GM12878 (cell line): Measurements from ENCODE around the gene GPR153. TPM values are rescaled to one million over a fixed set of nuclear protein-coding genes. Genes with fewer than 3 reads are reported as not detected.
A peak's percentile ranks its signal among the peaks of the same experiment; 100 is the strongest.

ENCODE experiments used
- ATAC-seq: fragments of 200-7000 bp; cut with Tn5 transposase; 3 replicates; pipeline ENCODE4 v1.9.1; 2020; ENCODE audit warnings: mild to moderate bottlenecking, moderate library complexity
- BruUV-seq: library from RNA; stranded (reverse); fragments of 400-500 nt; replicated peaks from 2 replicates; lab custom pipeline; 2021; lab: Mats Ljungman, UMichigan
- CTCF ChIA-PET: fragments of 300-600 bp; sonication (Branson Sonifier 250); formaldehyde crosslinking; extraction: SDS; loops from one replicate; lab custom pipeline; 2021; ENCODE audit warnings: inconsistent platforms; lab: Yijun Ruan, JAX
- POLR2A ChIA-PET: fragments of 350-600 bp; formaldehyde crosslinking; extraction: SDS; loops from one replicate; lab custom pipeline; 2021; ENCODE audit warnings: inconsistent platforms; lab: Charles Lee
- RAD21 ChIA-PET: fragments of 300-600 bp; sonication (Branson Sonifier 250); formaldehyde crosslinking; loops from one replicate; lab custom pipeline; 2023; ENCODE audit warnings: antibody characterized with exemption; ENCODE audit not compliant: unreplicated experiment; lab: Charles Lee
- SMC1A ChIA-PET: fragments of 300-600 bp; sonication (Branson Sonifier 250); formaldehyde crosslinking; loops from one replicate; lab custom pipeline; 2023; ENCODE audit not compliant: unreplicated experiment, uncharacterized antibody; lab: Charles Lee
- DNase-seq: peaks from one replicate; pipeline ENCODE4 v3.0.0-alpha.2; 2011; ENCODE audit warnings: low read depth, low spot score
- FAIRE-seq: peaks from 3 replicates; lab custom pipeline; 2011; peaks lifted over from hg19 to GRCh38; lab: Jason Lieb, UNC
- H2AFZ ChIP-seq: 2 replicates; pipeline ENCODE4 v1.6.0; 2011; ENCODE audit warnings: low read depth, low read length, control low read depth; ENCODE audit not compliant: control insufficient read depth
- H3K27ac ChIP-seq: 2 replicates; pipeline ENCODE4 v1.5.1; 2011; ENCODE audit warnings: control low read depth; ENCODE audit not compliant: control insufficient read depth, insufficient read depth
- H3K27me3 ChIP-seq, 2 experiments: replicated peaks in 1 of 2; 2 replicates each; pipeline versions ENCODE4 v1.6.0 to v1.6.1; 2011; ENCODE audit warnings: low read length in 1 of 2; ENCODE audit not compliant: control insufficient read depth in 2 of 2, insufficient read depth in 2 of 2
- H3K36me3 ChIP-seq, 2 experiments: 2 replicates each; pipeline ENCODE4 v1.5.1; 2011; ENCODE audit warnings: low read length in 1 of 2; ENCODE audit not compliant: control insufficient read depth in 2 of 2, insufficient read depth in 2 of 2
- H3K4me1 ChIP-seq: 2 replicates; pipeline ENCODE4 v1.6.1; 2011; ENCODE audit warnings: mild to moderate bottlenecking, low read length, moderate library complexity, mixed read lengths; ENCODE audit not compliant: control insufficient read depth, insufficient read depth
- H3K4me2 ChIP-seq: 2 replicates; pipeline ENCODE4 v1.6.0; 2011; ENCODE audit warnings: control low read depth; ENCODE audit not compliant: control insufficient read depth, insufficient read depth
- H3K4me3 ChIP-seq: fragments of 200-600 bp; sonication (generic); 2 replicates; pipeline ENCODE4 v1.5.1; 2016
- H3K79me2 ChIP-seq: 2 replicates; pipeline ENCODE4 v1.6.0; 2011; ENCODE audit warnings: low read length; ENCODE audit not compliant: control insufficient read depth, insufficient read depth
- H3K9ac ChIP-seq: 2 replicates; pipeline ENCODE4 v1.8.0; 2011; ENCODE audit warnings: low read length, control low read depth, mixed read lengths; ENCODE audit not compliant: control insufficient read depth, insufficient read depth
- H3K9me3 ChIP-seq: replicated peaks from 3 replicates; pipeline ENCODE4 v1.5.1; 2011; ENCODE audit warnings: mild to moderate bottlenecking, low read length; ENCODE audit not compliant: control insufficient read depth, insufficient read depth
- H4K20me1 ChIP-seq: 2 replicates; pipeline ENCODE4 v1.6.0; 2011; ENCODE audit not compliant: control insufficient read depth, insufficient read depth
- CBFB ChIP-seq: IDR thresholded peaks from 2 replicates; pipeline ENCODE4 v1.6.1; 2016; ENCODE audit warnings: antibody characterized with exemption, low read depth
- CTCF ChIP-seq, 3 experiments: IDR thresholded peaks in 2 of 3; conservative IDR thresholded peaks in 1 of 3; 2 replicates each; pipeline ENCODE4 v1.5.1; 2011; ENCODE audit warnings: low read depth in 3 of 3, low read length in 3 of 3, mild to moderate bottlenecking in 3 of 3, control low read depth in 2 of 3, moderate library complexity in 2 of 3, inconsistent platforms in 1 of 3, mixed read lengths in 1 of 3; ENCODE audit not compliant: control insufficient read depth in 2 of 3, insufficient read depth in 1 of 3; ENCODE audit errors: extremely low read depth in 1 of 3
- JUNB ChIP-seq: IDR thresholded peaks from 2 replicates; pipeline ENCODE4 v1.6.1; 2016; ENCODE audit warnings: antibody characterized with exemption, mild to moderate bottlenecking
- SMARCA5 ChIP-seq: fragments of 450-650 bp; IDR thresholded peaks from 2 replicates; pipeline ENCODE4 v1.6.1; 2017; ENCODE audit warnings: mild to moderate bottlenecking
- TCF12 ChIP-seq: IDR thresholded peaks from 2 replicates; pipeline ENCODE4 v1.6.1; 2011; ENCODE audit warnings: low read depth, mild to moderate bottlenecking, low read length
- WGBS: methylation state at CpG from one replicate; pipeline ENCODE4 v1.1.6; 2016; ENCODE audit warnings: low lambda C conversion rate; ENCODE audit not compliant: insufficient replicate concordance, insufficient coverage; ENCODE audit errors: missing lambda C conversion rate; 5-methylcytosine and 5-hydroxymethylcytosine counted together
- in situ Hi-C: fragments of 300-500 bp; cut with MboI; formaldehyde crosslinking; loops from 9 replicates; pipeline ENCODE4 v1.14.3; 2018; ENCODE audit warnings: mixed read lengths
- intact Hi-C: fragments of 100-400 bp; cut with micrococcal nuclease; formaldehyde crosslinking; loops from one replicate; pipeline ENCODE4 v1.14.2; 2022; ENCODE audit not compliant: unreplicated experiment
- polyA plus RNA-seq, 11 experiments: library from polyadenylated mRNA; depleted of rRNA in 4 of 11; unstranded in 6 of 11; stranded (reverse) in 5 of 11; fragments of >200 nt; fragmentation: Nextera tagmentation in 4 of 11; fragmentation: Illumina TruSeq in 1 of 11; extraction: Ambion mirVana in 4 of 11; extraction: Trizol in 1 of 11; gene quantifications; 1 replicate in 1 of 11; 2 replicates in 10 of 11; pipeline versions ENCODE4 v1.2.1 to v1.2.3, GENCODE V29; 2011 to 2016; ENCODE audit warnings: inconsistent platforms in 2 of 11, missing spikeins in 2 of 11, low read depth in 1 of 11
- total RNA-seq, 4 experiments: library from RNA; depleted of rRNA in 3 of 4; stranded (reverse); fragments of >200 nt in 3 of 4; fragmentation: Illumina TruSeq in 1 of 4; extraction: Trizol in 1 of 4; gene quantifications; 2 replicates each; pipeline versions ENCODE4 v1.2.1 to v1.2.3, GENCODE V29; 2013 to 2021

The GPR153 gene
- total and polyA plus RNA-seq, 10 of the 15 experiments (the other 5 are each of a cell fraction or from before 2014, with no cell fraction given) = 0.04 to 2.2 (median 0.54) TPM

- ATAC-seq = no peak
- Histone ChIP-seq H3K9me3 (no peaks in the 10 kb centered on the region), H3K9ac (no peak overlapping the region), H3K4me1 (peaks cover 4% of the 10 kb centered on the region; the same call in 1 of the 2 replicates), H3K27me3 (no peaks in the 10 kb centered on the region), H3K4me2 (no peak overlapping the region), H2AFZ (no peak overlapping the region), H3K79me2 (no peaks in the 10 kb centered on the region), H4K20me1 (no peaks in the 10 kb centered on the region), H3K4me3 (no peak overlapping the region), H3K36me3 (peaks cover 0 to 3% of the 10 kb centered on the region in 2 experiments; a peak in 2 of 4 replicates), H3K27ac (no peak overlapping the region)
- FAIRE-seq = no peak
- POLR2A ChIA-PET = interaction anchor here (0.6 kb wide), 1 partner anchor 64 kb away, joined by 3 read pairs; no protein-coding TSS in a partner anchor
- BruUV-seq = no TSS peak
- no peak for DNase-seq
- CTCF ChIA-PET = no interaction called here
- WGBS = 92% methylated on average over 32 of the region's 32 CpGs
- RAD21 ChIA-PET = no interaction called here
- in situ Hi-C loops (no loop called here), intact Hi-C loops (no loop called here)
- SMC1A ChIA-PET = no interaction called here
- TF ChIP-seq SMARCA5 (no peak), TCF12 (no peak), JUNB (no peak), CTCF (IDR thresholded peaks at IDR 0.05 in 2 of 3, conservative IDR thresholded peaks at IDR 0.05 in 1 of 3; ENCODE audit: control insufficient read depth in 2 of 3, extremely low read depth in 1 of 3, insufficient read depth in 1 of 3, low read depth in 3 of 3, low read length in 3 of 3) (0 out of 6 replicates have a peak, but pooled peaks of 1 of the 3 experiments have one; percentile 9), CBFB (no peak)
Measured at GRCh38 chr1:6300342-6301048, 39.6 kb upstream of the GPR153 start.
